Measurements from ENCODE around the gene PHF2.

The PHF2 gene

GRCh38 chr9:93594041-93594756 lies 17.8 kb downstream of the PHF2 start:
- no peak overlapping the region for H2BK120ac ChIP-seq (ENCODE audit: low read depth, low read length)
- H3K4me2 ChIP-seq (ENCODE audit: insufficient read depth, low read length, poor library complexity, severe bottlenecking) = no peak overlapping the region
- peak overlapping the region; percentile 9 for H3K18ac ChIP-seq (ENCODE audit: low read length)
- peak overlapping the region; percentile 47 for H3K14ac ChIP-seq (ENCODE audit: low read length)
- no peak overlapping the region for H2BK12ac ChIP-seq (ENCODE audit: low read length)
- no peak overlapping the region for H3K4me3 ChIP-seq (ENCODE audit: low read length in 2 of 2)
- H2AFZ ChIP-seq (ENCODE audit: low read length) = no peak overlapping the region
- H3K9ac ChIP-seq (ENCODE audit: low read depth, low read length, poor library complexity) = peak overlapping the region; percentile 52
- H3K36me3 ChIP-seq (replicated peaks in 1 of 2; ENCODE audit: control insufficient read depth in 2 of 2, insufficient read depth in 2 of 2, low read length in 2 of 2) = peaks cover 0 to 5% of the 10 kb centered on the region in 2 donors
- no CpG with 5 or more reads among the region's 9 CpGs for WGBS, 2 donors (ENCODE audit: extremely low coverage in 2 of 2, insufficient read length in 2 of 2, insufficient replicate concordance in 1 of 2)
- DNase-seq (ENCODE audit: low spot score) = no peak
- H3K79me1 ChIP-seq (ENCODE audit: low read depth, low read length) = peaks cover 13% of the 10 kb centered on the region
- no peak overlapping the region for H2BK15ac ChIP-seq (ENCODE audit: low read length)
- H3K23ac ChIP-seq (ENCODE audit: low read depth, low read length, poor library complexity) = peak overlapping the region; percentile 58
- no peak overlapping the region for H4K8ac ChIP-seq (ENCODE audit: low read depth, low read length)
- no peak overlapping the region for H4K91ac ChIP-seq (ENCODE audit: low read depth, low read length, poor library complexity)
- H3K27me3 ChIP-seq (ENCODE audit: control insufficient read depth in 3 of 3, insufficient read depth in 3 of 3, low read depth in 1 of 3, low read length in 3 of 3) = no peaks in the 10 kb centered on the region
- H3K27ac ChIP-seq (replicated peaks; ENCODE audit: low read length) = no peak overlapping the region
- peaks cover 0 to 2% of the 10 kb centered on the region in 2 donors for H3K9me3 ChIP-seq (replicated peaks in 1 of 2; ENCODE audit: control insufficient read depth in 2 of 2, insufficient read depth in 1 of 2, low read depth in 1 of 2, low read length in 2 of 2)
- H3K4me1 ChIP-seq (ENCODE audit: control insufficient read depth in 2 of 2, insufficient read depth in 1 of 2, low read depth in 1 of 2, low read length in 2 of 2) = peaks cover 11 to 22% of the 10 kb centered on the region in 2 donors
- H3K4ac ChIP-seq (ENCODE audit: low read length) = no peak overlapping the region
- no peak overlapping the region for H2AK5ac ChIP-seq (ENCODE audit: low read depth, low read length)
- no peak overlapping the region for H2BK5ac ChIP-seq (ENCODE audit: low read length)

GRCh38 chr9:93595461-93595860 lies 19.1 kb downstream of the PHF2 start:
- Histone ChIP-seq H3K36me3 (replicated peaks in 1 of 2; ENCODE audit: control insufficient read depth in 2 of 2, insufficient read depth in 2 of 2, low read length in 2 of 2) (peaks cover 0 to 8% of the 10 kb centered on the region in 2 donors), H3K4me1 (ENCODE audit: control insufficient read depth in 2 of 2, insufficient read depth in 1 of 2, low read depth in 1 of 2, low read length in 2 of 2) (peaks cover 13 to 15% of the 10 kb centered on the region in 2 donors), H4K8ac (ENCODE audit: low read depth, low read length) (no peak overlapping the region), H3K23ac (ENCODE audit: low read depth, low read length, poor library complexity) (no peak overlapping the region), H2BK5ac (ENCODE audit: low read length) (no peak overlapping the region), H2AK5ac (ENCODE audit: low read depth, low read length) (no peak overlapping the region), H3K4me2 (ENCODE audit: insufficient read depth, low read length, poor library complexity, severe bottlenecking) (no peak overlapping the region), H3K18ac (ENCODE audit: low read length) (no peak overlapping the region), H3K4ac (ENCODE audit: low read length) (no peak overlapping the region), H2BK12ac (ENCODE audit: low read length) (no peak overlapping the region), H4K91ac (ENCODE audit: low read depth, low read length, poor library complexity) (no peak overlapping the region), H3K14ac (ENCODE audit: low read length) (no peak overlapping the region), H2BK120ac (ENCODE audit: low read depth, low read length) (no peak overlapping the region), H2BK15ac (ENCODE audit: low read length) (no peak overlapping the region), H3K9me3 (replicated peaks in 1 of 2; ENCODE audit: control insufficient read depth in 2 of 2, insufficient read depth in 1 of 2, low read depth in 1 of 2, low read length in 2 of 2) (peaks cover 0 to 3% of the 10 kb centered on the region in 2 donors), H3K79me1 (ENCODE audit: low read depth, low read length) (peaks cover 21% of the 10 kb centered on the region), H3K4me3 (ENCODE audit: low read length in 2 of 2) (no peak overlapping the region), H3K9ac (ENCODE audit: low read depth, low read length, poor library complexity) (no peak overlapping the region), H3K27me3 (ENCODE audit: control insufficient read depth in 3 of 3, insufficient read depth in 3 of 3, low read depth in 1 of 3, low read length in 3 of 3) (no peaks in the 10 kb centered on the region), H2AFZ (ENCODE audit: low read length) (no peak overlapping the region), H3K27ac (replicated peaks; ENCODE audit: low read length) (no peak overlapping the region)
- WGBS, 2 donors (ENCODE audit: extremely low coverage in 2 of 2, insufficient read length in 2 of 2, insufficient replicate concordance in 1 of 2) = no CpG with 5 or more reads among the region's 5 CpGs
- no peak for DNase-seq (ENCODE audit: low spot score)

- DNase-seq (ENCODE audit: low spot score) = no peak
- no peak overlapping the region for H2BK5ac ChIP-seq (ENCODE audit: low read length)
- H3K27ac ChIP-seq (replicated peaks; ENCODE audit: low read length) = no peak overlapping the region
- no peak overlapping the region for H3K9ac ChIP-seq (ENCODE audit: low read depth, low read length, poor library complexity)
- H3K14ac ChIP-seq (ENCODE audit: low read length) = peak overlapping the region; percentile 86
- H2BK12ac ChIP-seq (ENCODE audit: low read length) = no peak overlapping the region
- no peak overlapping the region for H2AK5ac ChIP-seq (ENCODE audit: low read depth, low read length)
- peaks cover 14 to 18% of the 10 kb centered on the region in 2 donors for H3K4me1 ChIP-seq (ENCODE audit: control insufficient read depth in 2 of 2, insufficient read depth in 1 of 2, low read depth in 1 of 2, low read length in 2 of 2)
- WGBS, 2 donors (ENCODE audit: extremely low coverage in 2 of 2, insufficient read length in 2 of 2, insufficient replicate concordance in 1 of 2) = no CpG with 5 or more reads among the region's 5 CpGs
- H4K8ac ChIP-seq (ENCODE audit: low read depth, low read length) = no peak overlapping the region
- H3K36me3 ChIP-seq (replicated peaks in 1 of 2; ENCODE audit: control insufficient read depth in 2 of 2, insufficient read depth in 2 of 2, low read length in 2 of 2) = peaks cover 0 to 8% of the 10 kb centered on the region in 2 donors
- no peak overlapping the region for H3K18ac ChIP-seq (ENCODE audit: low read length)
- H3K23ac ChIP-seq (ENCODE audit: low read depth, low read length, poor library complexity) = peak overlapping the region; percentile 4
- peaks cover 0 to 3% of the 10 kb centered on the region in 2 donors for H3K9me3 ChIP-seq (replicated peaks in 1 of 2; ENCODE audit: control insufficient read depth in 2 of 2, insufficient read depth in 1 of 2, low read depth in 1 of 2, low read length in 2 of 2)
- no peak overlapping the region for H3K4me2 ChIP-seq (ENCODE audit: insufficient read depth, low read length, poor library complexity, severe bottlenecking)
- no peak overlapping the region for H2BK15ac ChIP-seq (ENCODE audit: low read length)
- H3K79me1 ChIP-seq (ENCODE audit: low read depth, low read length) = peaks cover 22% of the 10 kb centered on the region
- H2BK120ac ChIP-seq (ENCODE audit: low read depth, low read length) = no peak overlapping the region
- H4K91ac ChIP-seq (ENCODE audit: low read depth, low read length, poor library complexity) = no peak overlapping the region
- no peak overlapping the region for H2AFZ ChIP-seq (ENCODE audit: low read length)
- H3K4me3 ChIP-seq (ENCODE audit: low read length in 2 of 2) = no peak overlapping the region
- H3K27me3 ChIP-seq (ENCODE audit: control insufficient read depth in 3 of 3, insufficient read depth in 3 of 3, low read depth in 1 of 3, low read length in 3 of 3) = no peaks in the 10 kb centered on the region
- H3K4ac ChIP-seq (ENCODE audit: low read length) = no peak overlapping the region
Measured at GRCh38 chr9:93595861-93596365, 19.5 kb downstream of the PHF2 start.

- Histone ChIP-seq H3K9me3 (replicated peaks in 1 of 2; ENCODE audit: control insufficient read depth in 2 of 2, insufficient read depth in 1 of 2, low read depth in 1 of 2, low read length in 2 of 2) (peaks cover 0 to 3% of the 10 kb centered on the region in 2 donors), H2BK12ac (ENCODE audit: low read length) (no peak overlapping the region), H3K9ac (ENCODE audit: low read depth, low read length, poor library complexity) (no peak overlapping the region), H3K4me1 (ENCODE audit: control insufficient read depth in 2 of 2, insufficient read depth in 1 of 2, low read depth in 1 of 2, low read length in 2 of 2) (peaks cover 10 to 18% of the 10 kb centered on the region in 2 donors), H3K27me3 (ENCODE audit: control insufficient read depth in 3 of 3, insufficient read depth in 3 of 3, low read depth in 1 of 3, low read length in 3 of 3) (no peaks in the 10 kb centered on the region), H2AK5ac (ENCODE audit: low read depth, low read length) (no peak overlapping the region), H2BK15ac (ENCODE audit: low read length) (no peak overlapping the region), H3K36me3 (replicated peaks in 1 of 2; ENCODE audit: control insufficient read depth in 2 of 2, insufficient read depth in 2 of 2, low read length in 2 of 2) (peaks cover 0 to 8% of the 10 kb centered on the region in 2 donors), H2BK120ac (ENCODE audit: low read depth, low read length) (no peak overlapping the region), H3K27ac (replicated peaks; ENCODE audit: low read length) (no peak overlapping the region), H3K4ac (ENCODE audit: low read length) (no peak overlapping the region), H2BK5ac (ENCODE audit: low read length) (no peak overlapping the region), H4K8ac (ENCODE audit: low read depth, low read length) (no peak overlapping the region), H3K23ac (ENCODE audit: low read depth, low read length, poor library complexity) (no peak overlapping the region), H3K79me1 (ENCODE audit: low read depth, low read length) (peaks cover 22% of the 10 kb centered on the region), H4K91ac (ENCODE audit: low read depth, low read length, poor library complexity) (no peak overlapping the region), H3K4me2 (ENCODE audit: insufficient read depth, low read length, poor library complexity, severe bottlenecking) (no peak overlapping the region), H3K18ac (ENCODE audit: low read length) (no peak overlapping the region), H3K14ac (ENCODE audit: low read length) (no peak overlapping the region), H3K4me3 (ENCODE audit: low read length in 2 of 2) (no peak overlapping the region), H2AFZ (ENCODE audit: low read length) (no peak overlapping the region)
- DNase-seq (ENCODE audit: low spot score) = no peak
- no CpG with 5 or more reads among the region's 4 CpGs for WGBS, 2 donors (ENCODE audit: extremely low coverage in 2 of 2, insufficient read length in 2 of 2, insufficient replicate concordance in 1 of 2)
Measured at GRCh38 chr9:93596399-93596798, 20.0 kb downstream of the PHF2 start.
